NCI-H2196 treated with DMSO at 0.1 percent for 48 hours (cell line): ENCODE data around the gene ZNF766.
"Not testable (repeated sequence)": the region's sequence is repeated elsewhere in the genome, so short reads cannot be mapped to it uniquely, and the experiment has no call there.

Experiments used
- DNase-seq: peaks from one replicate; lab custom pipeline; 2025; ENCODE audit not compliant: unreplicated experiment; lab: John Stamatoyannopoulos, UW

ZNF766 gene

GRCh38 chr19:52269338-52270261 is at the start of gene ZNF766:
Gene ZNF766, plus strand, starts transcription at chr19:52269587. Its CDS starts 27 bp downstream, at chr19:52269614.
- DNase-seq: peak; percentile 93

DNA sequence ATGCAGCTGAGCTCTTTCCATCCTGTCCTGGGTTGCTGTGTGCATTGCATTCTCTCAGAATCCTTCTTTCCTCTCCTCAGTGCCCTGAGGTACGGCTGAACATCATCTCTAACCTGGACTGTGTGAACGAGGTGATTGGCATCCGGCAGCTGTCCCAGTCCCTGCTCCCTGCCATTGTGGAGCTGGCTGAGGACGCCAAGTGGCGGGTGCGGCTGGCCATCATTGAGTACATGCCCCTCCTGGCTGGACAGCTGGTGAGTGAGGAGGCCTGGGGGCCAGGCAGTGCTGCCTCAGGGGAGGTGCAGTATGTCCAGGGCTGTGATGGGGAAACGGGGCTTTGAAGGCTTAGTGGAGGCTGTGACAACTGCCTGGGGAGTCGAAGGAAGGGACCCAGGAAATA is 49.8 kb upstream of the ZNF766 start:
- no peak for DNase-seq

- DNase-seq: no peak
Observed at GRCh38 chr19:52221031-52221430, 48.4 kb upstream of the ZNF766 start.

- no peak for DNase-seq
Observed at GRCh38 chr19:52221831-52222375, 47.5 kb upstream of the ZNF766 start.

DNA sequence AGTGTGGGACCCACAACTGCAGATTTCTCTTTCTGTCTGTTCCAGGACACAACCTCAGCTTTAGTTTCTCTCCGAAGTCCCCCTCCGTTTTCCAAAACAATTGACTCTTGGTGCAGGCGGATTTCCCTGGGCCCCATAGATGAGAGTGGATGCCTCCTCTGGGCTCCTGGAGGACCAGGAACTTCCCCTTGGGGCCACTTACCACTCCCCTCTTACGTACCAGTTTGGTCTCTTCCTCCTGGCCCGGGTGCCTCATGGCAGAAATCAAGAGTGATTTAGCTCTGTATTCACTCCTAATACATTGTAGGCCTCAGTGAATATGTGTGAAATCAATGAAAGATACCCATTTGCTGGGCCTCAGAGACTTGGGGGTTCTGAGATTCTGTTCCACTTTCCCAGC is 45.2 kb upstream of the ZNF766 start:
- no peak for DNase-seq

GRCh38 chr19:52226652-52227051 is 42.7 kb upstream of the ZNF766 start:
- DNase-seq: no peak

GRCh38 chr19:52227196-52227940 is 42.0 kb upstream of the ZNF766 start:
- no peak for DNase-seq

DNA sequence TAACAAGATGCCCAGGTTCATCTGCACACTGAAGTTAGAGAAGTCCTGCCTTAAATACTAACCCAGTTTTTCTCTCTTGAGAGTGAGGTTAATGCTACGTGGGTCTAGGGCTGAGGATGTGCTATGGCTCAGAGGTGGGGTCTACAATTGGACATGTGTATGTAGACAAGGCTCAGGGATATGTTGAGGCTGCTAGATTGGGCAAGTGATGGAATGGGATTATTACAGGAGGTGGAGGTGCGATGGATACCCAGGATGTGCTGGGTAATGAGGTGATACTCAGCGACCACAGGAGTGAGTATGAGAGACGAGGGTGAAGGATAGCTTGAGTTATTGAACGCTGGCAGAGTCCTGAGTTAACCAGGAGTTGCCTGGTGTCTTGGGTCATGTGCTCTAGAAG is 41.4 kb upstream of the ZNF766 start:
- no peak for DNase-seq

DNA sequence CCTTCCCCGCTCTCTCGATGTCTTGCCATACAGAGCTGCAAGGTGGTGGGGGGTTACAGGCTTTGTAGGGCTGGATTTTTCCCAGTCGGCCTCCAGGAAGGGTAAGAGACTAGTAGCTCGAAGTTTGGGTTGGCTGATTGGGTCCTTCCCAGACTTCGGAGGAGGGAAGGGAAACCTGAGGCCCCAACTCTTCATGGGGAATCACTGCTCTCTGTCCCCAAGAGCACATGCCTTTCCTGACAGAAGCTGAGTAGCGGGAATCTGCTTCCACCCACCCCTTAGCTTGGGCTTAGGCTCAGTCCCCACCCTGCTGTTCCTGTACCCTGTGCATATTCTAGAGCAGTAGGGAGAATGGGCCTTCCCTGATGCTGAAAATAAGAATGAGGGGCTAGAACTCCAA is 39.9 kb upstream of the ZNF766 start:
- no peak for DNase-seq

- DNase-seq: no peak
Observed at GRCh38 chr19:52230685-52231084, 38.7 kb upstream of the ZNF766 start.

GRCh38 chr19:52231154-52231910 is 38.1 kb upstream of the ZNF766 start:
- no peak for DNase-seq

DNA sequence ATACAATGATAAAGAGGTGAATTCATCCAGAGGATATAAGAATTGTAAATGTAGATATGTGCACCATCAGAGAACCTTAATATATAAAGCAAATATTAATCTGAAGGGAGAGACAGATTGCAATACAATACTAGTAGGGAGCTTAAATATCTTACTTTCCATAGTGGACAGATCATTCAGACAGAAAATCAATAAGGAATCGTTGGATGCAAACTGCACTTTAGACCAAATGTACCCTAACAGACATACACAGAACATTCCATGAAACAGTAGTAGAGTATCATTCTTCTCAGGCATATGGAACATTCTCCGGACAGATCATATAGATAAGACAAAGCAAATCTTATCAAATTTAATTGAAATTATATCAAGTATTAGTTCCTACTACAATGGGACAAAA is 35.0 kb upstream of the ZNF766 start:
- no peak for DNase-seq

GRCh38 chr19:52237197-52237596 is 32.2 kb upstream of the ZNF766 start:
- no peak for DNase-seq

DNA sequence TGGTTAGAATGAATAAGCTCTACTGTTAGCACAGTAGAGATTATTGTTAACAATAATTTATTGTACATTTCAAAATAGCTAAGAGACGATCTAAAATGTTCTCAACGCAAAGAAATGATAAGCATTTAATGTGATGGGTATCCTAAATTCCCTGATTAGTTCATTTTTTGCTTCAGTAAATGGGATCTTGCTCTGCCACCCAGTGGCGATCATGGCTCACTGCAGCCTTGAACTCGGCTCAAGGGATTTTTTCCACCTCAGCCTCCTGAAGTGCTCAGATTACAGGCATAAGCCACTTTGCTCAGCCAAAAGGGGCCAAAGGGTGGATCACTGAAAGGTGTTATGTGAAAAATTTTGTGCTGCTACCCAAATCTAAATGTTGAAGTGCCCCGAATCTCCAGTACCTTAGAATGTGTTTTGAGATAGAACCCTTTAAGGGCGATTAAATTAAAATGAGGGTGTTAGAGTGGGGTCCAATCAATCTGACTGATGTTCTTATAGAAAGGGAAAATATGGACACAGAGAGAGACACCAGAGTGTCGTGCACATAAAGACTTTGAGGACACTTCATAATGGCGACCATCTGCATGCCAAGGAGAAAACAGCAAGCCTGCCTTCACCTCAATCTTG is 31.5 kb upstream of the ZNF766 start:
- peak; percentile 50 for DNase-seq

GRCh38 chr19:52244021-52244420 is 25.4 kb upstream of the ZNF766 start:
- no peak for DNase-seq

DNA sequence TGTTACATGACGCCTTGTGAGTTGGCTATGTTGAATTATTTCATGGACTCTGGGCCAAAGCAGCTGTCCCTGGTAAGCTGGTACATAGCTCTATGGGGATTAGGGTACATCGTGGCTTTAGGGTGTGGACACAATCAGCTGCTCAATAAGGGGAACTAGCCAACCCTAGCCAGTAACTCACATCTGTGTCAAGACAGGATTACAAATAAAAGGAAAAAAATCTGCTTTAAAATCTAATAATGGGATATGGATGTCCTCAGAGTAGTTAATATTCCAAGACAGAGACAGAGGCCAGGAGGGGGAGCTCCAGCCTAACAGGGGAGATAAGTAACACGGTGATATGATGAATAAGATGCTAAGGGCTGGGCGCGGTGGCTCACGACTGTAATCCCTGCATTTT is 21.1 kb upstream of the ZNF766 start:
- DNase-seq: no peak

DNA sequence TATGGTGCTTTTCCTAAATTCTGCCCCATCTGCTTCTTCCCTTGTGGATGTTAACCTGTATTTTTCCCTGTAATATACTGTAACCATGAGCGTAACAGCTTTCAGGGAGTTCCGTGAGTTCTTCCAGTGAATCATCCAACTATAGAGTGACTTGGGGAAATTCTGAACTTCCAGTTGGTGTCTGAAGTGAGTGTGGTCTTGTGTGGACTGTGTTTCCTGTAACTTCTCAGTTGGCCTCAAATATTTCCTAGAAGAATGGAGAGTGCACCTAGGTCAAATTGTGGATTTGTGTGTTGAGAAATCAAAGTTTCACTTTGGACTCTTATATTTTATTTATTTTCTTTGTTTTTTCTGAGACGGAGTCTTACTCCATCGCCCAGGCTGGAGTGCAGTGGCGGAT is 11.0 kb upstream of the ZNF766 start:
- DNase-seq: no peak

GRCh38 chr19:52265556-52265955 is 3.8 kb upstream of the ZNF766 start:
- DNase-seq: not testable (repeated sequence)

DNA sequence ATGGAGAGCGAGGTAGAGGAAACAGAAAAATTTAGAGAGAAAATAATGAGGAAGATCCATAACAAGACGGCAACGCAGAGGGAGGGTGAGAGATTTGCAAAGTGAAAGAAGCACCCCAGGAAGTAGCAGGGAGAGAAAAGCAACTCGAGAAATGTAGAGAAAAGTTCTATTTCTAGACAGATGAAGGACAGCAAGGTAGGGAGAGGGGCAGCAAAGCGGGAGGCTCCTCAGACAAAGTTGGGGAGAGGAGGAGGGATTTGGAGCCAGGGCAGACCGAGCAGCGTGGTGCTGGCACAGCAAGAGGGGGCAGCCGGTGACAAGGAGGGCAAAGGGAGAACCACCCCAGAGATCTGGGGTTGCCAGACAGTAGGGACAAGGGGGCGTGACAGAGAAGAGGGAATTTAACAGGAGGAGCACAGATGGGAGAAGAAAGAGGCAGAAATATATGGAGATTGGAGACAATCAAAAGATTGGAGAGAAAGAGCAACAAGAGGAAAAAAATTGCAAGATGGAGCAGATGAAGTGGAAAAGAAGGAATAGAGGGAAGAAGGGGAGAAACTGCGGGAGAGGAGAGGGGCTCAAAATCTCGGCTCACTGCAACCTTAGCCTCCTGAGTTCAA is 989 bp downstream of the ZNF766 start:
- DNase-seq: no peak

GRCh38 chr19:52273301-52273700 is 3.9 kb downstream of the ZNF766 start:
- no peak for DNase-seq
